H9 (cell line): ENCODE measurements around the gene RSL1D1. TPM values are rescaled to one million over a fixed set of nuclear protein-coding genes. Genes with fewer than 3 reads are reported as not detected.

Source experiments
- DNase-seq: peaks from one replicate; pipeline ENCODE4 v3.0.0-alpha.2; 2017
- H2AFZ ChIP-seq: one replicate; pipeline ENCODE4 v1.6.1; 2013; ENCODE audit warnings: mild to moderate bottlenecking, low read length, control low read depth, moderate library complexity
- H2AK5ac ChIP-seq: 2 replicates; pipeline ENCODE4 v1.6.1; 2013; ENCODE audit warnings: low read length, control low read depth, mixed read lengths; ENCODE audit not compliant: insufficient read length
- H2BK120ac ChIP-seq: one replicate; pipeline ENCODE4 v1.6.1; 2013; ENCODE audit warnings: low read depth, mild to moderate bottlenecking, low read length, control low read depth, inconsistent platforms; ENCODE audit not compliant: poor library complexity, severe bottlenecking
- H2BK12ac ChIP-seq: 2 replicates; pipeline ENCODE4 v1.6.1; 2013; ENCODE audit warnings: low read length, control low read depth, mixed read lengths, low read depth; ENCODE audit not compliant: insufficient read length
- H2BK15ac ChIP-seq: 2 replicates; pipeline ENCODE4 v1.6.1; 2013; ENCODE audit warnings: low read depth, low read length, control low read depth
- H2BK20ac ChIP-seq: one replicate; pipeline ENCODE4 v1.6.1; 2013; ENCODE audit warnings: low read depth, mild to moderate bottlenecking, low read length, control low read depth, inconsistent platforms; ENCODE audit not compliant: poor library complexity, severe bottlenecking
- H2BK5ac ChIP-seq: 2 replicates; pipeline ENCODE4 v1.6.1; 2013; ENCODE audit warnings: low read length, control low read depth, mixed read lengths; ENCODE audit not compliant: insufficient read length
- H3K14ac ChIP-seq: 2 replicates; pipeline ENCODE4 v1.6.1; 2013; ENCODE audit warnings: low read length, control low read depth; ENCODE audit not compliant: insufficient read depth
- H3K18ac ChIP-seq: 2 replicates; pipeline ENCODE4 v1.6.1; 2013; ENCODE audit warnings: low read depth, mild to moderate bottlenecking, mixed read lengths, low read length, control low read depth; ENCODE audit not compliant: insufficient read length
- H3K23ac ChIP-seq: 2 replicates; pipeline ENCODE4 v1.6.1; 2013; ENCODE audit warnings: low read length, control low read depth, mixed read lengths, low read depth; ENCODE audit not compliant: insufficient read length
- H3K23me2 ChIP-seq: 2 replicates; pipeline ENCODE4 v1.6.1; 2013; ENCODE audit warnings: low read depth, mild to moderate bottlenecking, mixed read lengths, low read length, control low read depth; ENCODE audit not compliant: insufficient read length, poor library complexity, severe bottlenecking
- H3K27ac ChIP-seq: 2 replicates; pipeline ENCODE4 v1.5.1; 2013; ENCODE audit warnings: low read length, control low read depth, mixed read lengths, low read depth; ENCODE audit not compliant: insufficient read length
- H3K27me3 ChIP-seq: 2 replicates; pipeline ENCODE4 v1.6.1; 2013; ENCODE audit warnings: low read length, control low read depth, inconsistent platforms; ENCODE audit not compliant: insufficient read depth
- H3K4ac ChIP-seq: 2 replicates; pipeline ENCODE4 v1.6.1; 2013; ENCODE audit warnings: low read depth, mild to moderate bottlenecking, control low read depth, inconsistent platforms, low read length, moderate library complexity
- H3K4me1 ChIP-seq: 2 replicates; pipeline ENCODE4 v1.6.1; 2013; ENCODE audit warnings: low read length, control low read depth, inconsistent platforms; ENCODE audit not compliant: insufficient read depth
- H3K4me2 ChIP-seq: 2 replicates; pipeline ENCODE4 v1.6.1; 2013; ENCODE audit warnings: low read length, control low read depth, mixed read lengths; ENCODE audit not compliant: insufficient read length, insufficient read depth
- H3K56ac ChIP-seq: 2 replicates; pipeline ENCODE4 v1.6.1; 2013; ENCODE audit warnings: low read depth, mild to moderate bottlenecking, mixed read lengths, low read length, control low read depth; ENCODE audit not compliant: insufficient read length
- H3K79me1 ChIP-seq: 2 replicates; pipeline ENCODE4 v1.6.1; 2013; ENCODE audit warnings: low read depth, mild to moderate bottlenecking, moderate library complexity, low read length, control low read depth, inconsistent platforms; ENCODE audit not compliant: insufficient read depth, poor library complexity, severe bottlenecking
- H3K79me2 ChIP-seq: 2 replicates; pipeline ENCODE4 v1.6.1; 2013; ENCODE audit warnings: low read length, control low read depth, inconsistent platforms; ENCODE audit not compliant: insufficient read depth
- H3K9ac ChIP-seq: 2 replicates; pipeline ENCODE4 v1.6.1; 2013; ENCODE audit warnings: low read length, control low read depth, mixed read lengths; ENCODE audit not compliant: insufficient read length; ENCODE audit errors: extremely low read depth
- H3K9me3 ChIP-seq: one replicate; pipeline ENCODE4 v1.6.1; 2013; ENCODE audit warnings: low read depth, low read length, inconsistent platforms; ENCODE audit not compliant: control insufficient read depth
- H3T11ph ChIP-seq: one replicate; pipeline ENCODE4 v1.6.1; 2013; ENCODE audit warnings: mild to moderate bottlenecking, low read length, control low read depth, inconsistent platforms
- H4K20me1 ChIP-seq: one replicate; pipeline ENCODE4 v1.6.1; 2013; ENCODE audit not compliant: control insufficient read depth, insufficient read length, insufficient read depth
- H4K5ac ChIP-seq: 2 replicates; pipeline ENCODE4 v1.6.1; 2013; ENCODE audit warnings: low read depth, mild to moderate bottlenecking, mixed read lengths, low read length, control low read depth; ENCODE audit not compliant: insufficient read length
- H4K8ac ChIP-seq: replicated peaks from 2 replicates; pipeline ENCODE4 v1.6.1; 2013; ENCODE audit warnings: low read length, control low read depth, mixed read lengths, low read depth; ENCODE audit not compliant: insufficient read length
- H4K91ac ChIP-seq: 2 replicates; pipeline ENCODE4 v1.6.1; 2013; ENCODE audit warnings: low read depth, mild to moderate bottlenecking, moderate library complexity, mixed read lengths, low read length, control low read depth; ENCODE audit not compliant: insufficient read length
- H3K27ac Mint-ChIP-seq, 3 experiments: 2 replicates in 2 of 3; 3 replicates in 1 of 3; pipeline ENCODE4 v1.8.0; 2020 to 2021; ENCODE audit warnings: mixed read lengths in 3 of 3, mild to moderate bottlenecking in 1 of 3, moderate library complexity in 1 of 3
- H3K27me3 Mint-ChIP-seq: 2 replicates; pipeline ENCODE4 v1.8.0; 2021; ENCODE audit warnings: low read depth, mild to moderate bottlenecking, moderate library complexity, mixed read lengths
- H3K36me3 Mint-ChIP-seq, 3 experiments: 2 replicates in 2 of 3; 3 replicates in 1 of 3; pipeline ENCODE4 v1.8.0; 2020 to 2021; ENCODE audit warnings: low read depth in 3 of 3, mixed read lengths in 3 of 3; ENCODE audit not compliant: insufficient read depth in 1 of 3
- H3K4me1 Mint-ChIP-seq, 2 experiments: 2 replicates each; pipeline ENCODE4 v1.8.0; 2020; ENCODE audit warnings: mixed read lengths in 2 of 2
- H3K4me3 Mint-ChIP-seq, 2 experiments: 2 replicates in 1 of 2; 3 replicates in 1 of 2; pipeline ENCODE4 v1.8.0; 2020 to 2021; ENCODE audit warnings: mild to moderate bottlenecking in 2 of 2, mixed read lengths in 2 of 2, moderate library complexity in 1 of 2
- H3K9me3 Mint-ChIP-seq, 2 experiments: 2 replicates in 1 of 2; 3 replicates in 1 of 2; pipeline ENCODE4 v1.8.0; 2020; ENCODE audit warnings: mild to moderate bottlenecking in 2 of 2, mixed read lengths in 2 of 2, moderate library complexity in 1 of 2
- WGBS: extraction: QIAGEN DNeasy Blood & Tissue Kit; methylation state at CpG from one replicate; pipeline ENCODE4 v1.1.7; 2013; ENCODE audit warnings: missing lambda C conversion rate, low lambda C conversion rate, mixed read lengths; ENCODE audit not compliant: insufficient read length; ENCODE audit errors: extremely low coverage; 5-methylcytosine and 5-hydroxymethylcytosine counted together
- total RNA-seq: library from RNA; stranded (reverse); gene quantifications from 2 replicates; pipeline ENCODE4 v1.2.1, GENCODE V29; 2021
- TF ChIP-seq, protein P1 (sequence below): fragments of 200-600 bp; sonication (generic); conservative IDR thresholded peaks from 3 replicates; pipeline ENCODE4 v1.8.0; 2021; ENCODE audit warnings: antibody characterized with exemption, mild to moderate bottlenecking

The RSL1D1 gene
- total RNA-seq, 1 experiment from 2014 or later, result 334 TPM

GRCh38 chr16:11892761-11893160 lies 41.4 kb upstream of the RSL1D1 start:
- Mint-ChIP-seq H3K36me3 (peaks cover 27 to 73% (median 57%) of the 10 kb centered on the region in 3 experiments), H3K4me3 (no peak overlapping the region), H3K4me1 (no peaks in the 10 kb centered on the region), H3K9me3 (no peaks in the 10 kb centered on the region), H3K27ac (no peak overlapping the region), H3K27me3 (no peaks in the 10 kb centered on the region)
- no peak overlapping the region for H2BK5ac ChIP-seq
- H3K18ac ChIP-seq, result no peak overlapping the region
- no peak overlapping the region for H2BK20ac ChIP-seq
- no peak for DNase-seq
- H3K27me3 ChIP-seq, result no peaks in the 10 kb centered on the region
- TF ChIP-seq, protein P1, sequence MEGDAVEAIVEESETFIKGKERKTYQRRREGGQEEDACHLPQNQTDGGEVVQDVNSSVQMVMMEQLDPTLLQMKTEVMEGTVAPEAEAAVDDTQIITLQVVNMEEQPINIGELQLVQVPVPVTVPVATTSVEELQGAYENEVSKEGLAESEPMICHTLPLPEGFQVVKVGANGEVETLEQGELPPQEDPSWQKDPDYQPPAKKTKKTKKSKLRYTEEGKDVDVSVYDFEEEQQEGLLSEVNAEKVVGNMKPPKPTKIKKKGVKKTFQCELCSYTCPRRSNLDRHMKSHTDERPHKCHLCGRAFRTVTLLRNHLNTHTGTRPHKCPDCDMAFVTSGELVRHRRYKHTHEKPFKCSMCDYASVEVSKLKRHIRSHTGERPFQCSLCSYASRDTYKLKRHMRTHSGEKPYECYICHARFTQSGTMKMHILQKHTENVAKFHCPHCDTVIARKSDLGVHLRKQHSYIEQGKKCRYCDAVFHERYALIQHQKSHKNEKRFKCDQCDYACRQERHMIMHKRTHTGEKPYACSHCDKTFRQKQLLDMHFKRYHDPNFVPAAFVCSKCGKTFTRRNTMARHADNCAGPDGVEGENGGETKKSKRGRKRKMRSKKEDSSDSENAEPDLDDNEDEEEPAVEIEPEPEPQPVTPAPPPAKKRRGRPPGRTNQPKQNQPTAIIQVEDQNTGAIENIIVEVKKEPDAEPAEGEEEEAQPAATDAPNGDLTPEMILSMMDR, result no peak
- no peak overlapping the region for H2AFZ ChIP-seq
- no peak overlapping the region for H2BK120ac ChIP-seq
- H3K56ac ChIP-seq, result no peak overlapping the region
- H2AK5ac ChIP-seq, result no peak overlapping the region
- H3K27ac ChIP-seq, result no peak overlapping the region
- H2BK15ac ChIP-seq, result no peak overlapping the region
- H3K4ac ChIP-seq, result no peak overlapping the region
- H4K91ac ChIP-seq, result no peak overlapping the region
- no peak overlapping the region for H3T11ph ChIP-seq
- H4K8ac ChIP-seq, result no peak overlapping the region
- H4K5ac ChIP-seq, result no peak overlapping the region
- H4K20me1 ChIP-seq, result no peaks in the 10 kb centered on the region
- H3K23me2 ChIP-seq, result no peaks in the 10 kb centered on the region
- H2BK12ac ChIP-seq, result no peak overlapping the region
- H3K79me2 ChIP-seq, result no peaks in the 10 kb centered on the region
- no peak overlapping the region for H3K23ac ChIP-seq
- WGBS, result no CpG with 5 or more reads among the region's 4 CpGs
- peaks cover 3% of the 10 kb centered on the region for H3K79me1 ChIP-seq
- H3K14ac ChIP-seq, result no peak overlapping the region
- no peak overlapping the region for H3K4me2 ChIP-seq
- H3K9ac ChIP-seq, result no peak overlapping the region
- H3K9me3 ChIP-seq, result no peaks in the 10 kb centered on the region
- no peaks in the 10 kb centered on the region for H3K4me1 ChIP-seq
